ENCODE results near the gene EPN1. TPM values are rescaled to one million over a fixed set of nuclear protein-coding genes. Genes with fewer than 3 reads are reported as not detected.

The EPN1 gene
- total and polyA plus RNA-seq, 9 of the 15 experiments (the other 6 are each of a cell fraction or from before 2014, with no cell fraction given) = 0.08 to 138 (median 12.7) TPM

- TF ChIP-seq STAT6 (CRISPR knock-in tag; IDR thresholded peaks at IDR 0.05) (0 out of 2 replicates have a peak, but pooled peaks have one; percentile 47), TSC22D4 (tag; IDR thresholded peaks at IDR 0.05) (no peak), ZNF655 (CRISPR knock-in tag; IDR thresholded peaks at IDR 0.05) (no peak), DACH1 (IDR thresholded peaks at IDR 0.05; ENCODE audit: partially characterized antibody) (no peak), ELF4 (CRISPR knock-in tag; IDR thresholded peaks at IDR 0.05) (no peak), NFIC (IDR thresholded peaks at IDR 0.05) (peak; percentile 70), TOE1 (IDR thresholded peaks at IDR 0.05; ENCODE audit: borderline replicate concordance) (peak; percentile 98), TOE1 (CRISPR knock-in tag; IDR thresholded peaks at IDR 0.05; ENCODE audit: borderline replicate concordance, low read depth) (no peak), HDAC1 (IDR thresholded peaks at IDR 0.05) (peak; percentile 45 to 87; a peak in 1 of 4 replicates), NR4A1 (CRISPR knock-in tag; IDR thresholded peaks at IDR 0.05) (no peak), NR4A1 (tag; IDR thresholded peaks at IDR 0.05) (peak; percentile 39; the same call in 1 of the 2 replicates), MLLT1 (IDR thresholded peaks at IDR 0.05) (peak in 1 of 2 experiments; percentile 41; a peak in 1 of 4 replicates), MTA2 (IDR thresholded peaks at IDR 0.05; ENCODE audit: low read depth) (peak; percentile 58), ZFP91 (CRISPR knock-in tag; IDR thresholded peaks at IDR 0.05) (no peak), SAFB (IDR thresholded peaks at IDR 0.05; ENCODE audit: borderline replicate concordance, low read depth, low read length) (peak; percentile 100), KLF13 (tag; IDR thresholded peaks at IDR 0.05; ENCODE audit: borderline replicate concordance, low read depth) (no peak), SIX5 (IDR thresholded peaks at IDR 0.05; ENCODE audit: borderline replicate concordance in 1 of 2, insufficient read depth in 1 of 2, low read depth in 1 of 2, low read length in 2 of 2) (no peak), MEF2D (tag; conservative IDR thresholded peaks at IDR 0.05; ENCODE audit: low read depth) (no peak; the same call in 1 of the 2 replicates), RBM14 (IDR thresholded peaks at IDR 0.05; ENCODE audit: borderline replicate concordance, insufficient read depth, low read depth, low read length) (0 out of 2 replicates have a peak, but pooled peaks have one; percentile 24), EHMT2 (IDR thresholded peaks at IDR 0.05) (peak; percentile 84; the same call in 1 of the 2 replicates), GTF2F1 (IDR thresholded peaks at IDR 0.05; ENCODE audit: low read depth, low read length) (no peak)
Observed at GRCh38 chr19:55647732-55648584, 27.1 kb upstream of the EPN1 start, which contains the start of gene CCDC106 (continued).
